ENCODE data around the gene TSHZ2. TPM values are rescaled to one million over a fixed set of nuclear protein-coding genes. Genes with fewer than 3 reads are reported as not detected.

The TSHZ2 gene
- total RNA-seq, 1 experiment from 2014 or later, result 0.07 TPM

- H2BK20ac ChIP-seq (ENCODE audit: low read depth, low read length, poor library complexity, severe bottlenecking), result no peak overlapping the region
- no peaks in the 10 kb centered on the region; the same call in 1 of the 2 replicates for H3K27me3 Mint-ChIP-seq (ENCODE audit: low read depth)
- H3T11ph ChIP-seq (ENCODE audit: low read length), result no peak overlapping the region
- no peak overlapping the region for H2BK15ac ChIP-seq (ENCODE audit: low read depth, low read length)
- no peaks in the 10 kb centered on the region for H4K20me1 ChIP-seq (ENCODE audit: control insufficient read depth, insufficient read depth, insufficient read length)
- H3K23me2 ChIP-seq (ENCODE audit: insufficient read length, low read depth, low read length, poor library complexity, severe bottlenecking), result no peaks in the 10 kb centered on the region
- no peak overlapping the region for H3K4me3 Mint-ChIP-seq
- TF ChIP-seq, protein P1, sequence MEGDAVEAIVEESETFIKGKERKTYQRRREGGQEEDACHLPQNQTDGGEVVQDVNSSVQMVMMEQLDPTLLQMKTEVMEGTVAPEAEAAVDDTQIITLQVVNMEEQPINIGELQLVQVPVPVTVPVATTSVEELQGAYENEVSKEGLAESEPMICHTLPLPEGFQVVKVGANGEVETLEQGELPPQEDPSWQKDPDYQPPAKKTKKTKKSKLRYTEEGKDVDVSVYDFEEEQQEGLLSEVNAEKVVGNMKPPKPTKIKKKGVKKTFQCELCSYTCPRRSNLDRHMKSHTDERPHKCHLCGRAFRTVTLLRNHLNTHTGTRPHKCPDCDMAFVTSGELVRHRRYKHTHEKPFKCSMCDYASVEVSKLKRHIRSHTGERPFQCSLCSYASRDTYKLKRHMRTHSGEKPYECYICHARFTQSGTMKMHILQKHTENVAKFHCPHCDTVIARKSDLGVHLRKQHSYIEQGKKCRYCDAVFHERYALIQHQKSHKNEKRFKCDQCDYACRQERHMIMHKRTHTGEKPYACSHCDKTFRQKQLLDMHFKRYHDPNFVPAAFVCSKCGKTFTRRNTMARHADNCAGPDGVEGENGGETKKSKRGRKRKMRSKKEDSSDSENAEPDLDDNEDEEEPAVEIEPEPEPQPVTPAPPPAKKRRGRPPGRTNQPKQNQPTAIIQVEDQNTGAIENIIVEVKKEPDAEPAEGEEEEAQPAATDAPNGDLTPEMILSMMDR (conservative IDR thresholded peaks at IDR 0.05), result no peak
- no peak overlapping the region for H3K9ac ChIP-seq (ENCODE audit: extremely low read depth, insufficient read length, low read length)
- no peak overlapping the region for H2BK12ac ChIP-seq (ENCODE audit: insufficient read length, low read depth, low read length)
- peaks cover 6 to 9% of the 10 kb centered on the region in 2 experiments; a peak in 3 of 4 replicates for H3K4me1 Mint-ChIP-seq
- no peak overlapping the region for H3K23ac ChIP-seq (ENCODE audit: insufficient read length, low read depth, low read length)
- H3K27ac ChIP-seq (ENCODE audit: insufficient read length, low read depth, low read length), result no peak overlapping the region
- H3K14ac ChIP-seq (ENCODE audit: insufficient read depth, low read length), result no peak overlapping the region
- WGBS (ENCODE audit: extremely low coverage, insufficient read length, low lambda C conversion rate), result no CpG with 5 or more reads among the region's 11 CpGs
- H4K91ac ChIP-seq (ENCODE audit: insufficient read length, low read depth, low read length), result no peak overlapping the region
- no peak overlapping the region for H2AK5ac ChIP-seq (ENCODE audit: insufficient read length, low read length)
- H3K18ac ChIP-seq (ENCODE audit: insufficient read length, low read depth, low read length), result no peak overlapping the region
- H3K9me3 Mint-ChIP-seq, result no peaks in the 10 kb centered on the region
- no peak overlapping the region for H3K27ac Mint-ChIP-seq
- H3K56ac ChIP-seq (ENCODE audit: insufficient read length, low read depth, low read length), result no peak overlapping the region
- no peaks in the 10 kb centered on the region for H3K36me3 Mint-ChIP-seq (ENCODE audit: insufficient read depth in 1 of 3, low read depth in 3 of 3)
- no peak overlapping the region for H4K5ac ChIP-seq (ENCODE audit: insufficient read length, low read depth, low read length)
- H2BK5ac ChIP-seq (ENCODE audit: insufficient read length, low read length), result no peak overlapping the region
- no peak overlapping the region for H3K4me2 ChIP-seq (ENCODE audit: insufficient read depth, insufficient read length, low read length)
- H3K4ac ChIP-seq (ENCODE audit: low read depth, low read length), result no peak overlapping the region
- H2BK120ac ChIP-seq (ENCODE audit: low read depth, low read length, poor library complexity, severe bottlenecking), result no peak overlapping the region
- no peaks in the 10 kb centered on the region for H3K27me3 ChIP-seq (ENCODE audit: insufficient read depth, low read length)
- H3K4me1 ChIP-seq (ENCODE audit: insufficient read depth, low read length), result peaks cover 3% of the 10 kb centered on the region; the same call in 1 of the 2 replicates
- no peak overlapping the region for H2AFZ ChIP-seq (ENCODE audit: low read length)
- no peak overlapping the region for H4K8ac ChIP-seq (replicated peaks; ENCODE audit: insufficient read length, low read depth, low read length)
- no peaks in the 10 kb centered on the region for H3K9me3 ChIP-seq (ENCODE audit: control insufficient read depth, low read depth, low read length)
- no peak for DNase-seq
- no peaks in the 10 kb centered on the region for H3K79me1 ChIP-seq (ENCODE audit: insufficient read depth, low read depth, low read length, poor library complexity, severe bottlenecking)
- no peaks in the 10 kb centered on the region for H3K79me2 ChIP-seq (ENCODE audit: insufficient read depth, low read length)
These were observed 374.1 kb downstream of the TSHZ2 start for GRCh38 chr20:53346335-53346648.

All from H9 (cell line).